Kasumi-1 (cell line): ENCODE data around the gene CELF5.

Source experiments
- DNase-seq, 2 experiments: peaks; one replicate each; lab custom pipeline; 2025; lab: John Stamatoyannopoulos, UW

CELF5 gene

DNA sequence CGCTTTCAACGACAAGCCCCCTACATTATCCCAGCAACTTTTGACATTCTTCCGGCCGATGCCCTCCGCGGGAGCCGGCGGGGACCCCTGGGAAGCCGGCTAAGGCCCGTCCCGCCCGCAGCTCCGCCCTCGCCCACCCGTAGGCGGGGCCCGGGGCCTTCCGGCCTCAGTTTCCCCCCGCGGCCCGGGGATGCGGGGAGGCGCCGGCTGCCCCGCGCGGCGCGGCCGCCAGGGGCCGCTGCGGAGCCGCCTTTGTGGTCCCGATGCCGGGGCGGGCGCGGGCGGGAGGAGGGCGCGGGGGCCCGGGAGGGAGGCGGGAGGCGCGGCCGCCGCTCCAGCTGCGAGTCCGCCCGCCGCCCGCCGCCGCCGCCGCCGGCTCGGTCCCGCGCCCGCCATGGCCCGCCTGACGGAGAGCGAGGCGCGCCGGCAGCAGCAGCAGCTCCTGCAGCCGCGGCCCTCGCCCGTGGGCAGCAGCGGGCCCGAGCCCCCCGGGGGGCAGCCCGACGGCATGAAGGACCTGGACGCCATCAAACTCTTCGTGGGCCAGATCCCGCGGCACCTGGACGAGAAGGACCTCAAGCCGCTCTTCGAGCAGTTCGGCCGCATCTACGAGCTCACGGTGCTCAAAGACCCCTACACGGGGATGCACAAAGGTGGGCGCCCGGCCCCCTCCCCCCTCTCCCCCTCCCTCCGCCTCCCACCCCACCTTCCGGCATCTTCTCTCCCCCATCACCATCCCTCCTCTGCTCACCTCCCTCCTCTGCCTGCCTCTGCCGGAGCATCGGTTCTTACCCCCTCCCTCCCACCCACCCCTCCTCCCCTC, at the start of gene CELF5:
Gene CELF5, plus strand, starts transcription at position 316 of the 823 bp plus-strand sequence. Its CDS starts 79 bp downstream, at position 395.
- no peak for DNase-seq

DNA sequence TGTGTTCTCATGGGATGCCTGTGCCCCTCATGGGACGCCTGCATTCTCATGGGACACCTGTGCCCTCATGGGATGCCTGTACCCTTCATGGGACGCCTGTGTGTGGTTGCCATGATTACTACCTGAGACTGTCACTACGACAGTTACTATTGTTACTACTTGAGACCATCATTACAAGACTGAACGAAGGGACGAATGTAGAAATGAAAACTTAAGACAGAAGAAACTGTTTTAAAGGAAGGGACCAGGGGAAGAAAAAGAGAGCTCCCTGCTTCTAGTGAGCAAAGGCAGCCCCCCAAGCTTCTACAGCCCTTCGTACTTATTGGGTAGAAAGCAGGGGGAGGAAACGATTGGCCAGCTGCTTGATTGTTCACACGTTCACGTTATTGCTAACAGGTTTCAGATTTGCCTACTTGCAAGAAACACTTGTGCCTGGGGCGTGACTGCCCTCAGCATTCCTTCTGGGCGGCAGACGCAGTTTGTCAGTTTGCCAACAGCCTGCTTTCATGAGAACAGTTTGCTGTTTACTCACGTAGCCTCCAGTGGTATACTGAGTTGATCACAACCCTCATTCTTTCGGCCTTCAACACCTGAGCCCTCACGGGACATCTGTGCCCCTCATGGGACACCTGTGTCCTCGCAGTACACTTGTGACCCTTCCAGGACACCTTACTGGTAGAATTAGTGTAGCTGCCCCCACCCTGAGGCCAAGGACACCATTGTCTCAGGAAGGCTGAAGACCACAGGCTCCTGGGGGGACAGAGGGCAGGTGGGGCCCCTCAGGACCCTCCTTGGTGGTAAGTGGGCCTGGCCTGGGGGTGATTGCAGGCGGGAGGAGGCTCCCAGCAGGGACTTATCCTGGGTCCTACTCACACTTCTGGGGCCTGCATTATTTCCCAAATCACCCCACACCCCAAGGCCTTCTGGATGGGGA, 48.4 kb upstream of the CELF5 start:
- no peak for DNase-seq

- no peak for DNase-seq
These were observed 47.6 kb upstream of the CELF5 start for GRCh38 chr19:3176715-3177501.

- DNase-seq, result peak; percentile 78 to 83
These were observed 46.0 kb upstream of the CELF5 start, which contains the start of gene S1PR4 for GRCh38 chr19:3178377-3178972. S1PR4 (plus strand) TSS chr19:3178769; CDS start chr19:3178793, 24 bp downstream.

GRCh38 chr19:3178973-3179738, 45.3 kb upstream of the CELF5 start:
- peak; percentile 23 to 43 for DNase-seq

- DNase-seq, result no peak
These were observed 44.6 kb upstream of the CELF5 start for GRCh38 chr19:3179739-3180293.

- DNase-seq, result no peak
These were observed 40.5 kb upstream of the CELF5 start for GRCh38 chr19:3183721-3184641.

GRCh38 chr19:3184847-3185460, 39.5 kb upstream of the CELF5 start:
- DNase-seq, result peak; percentile 89 to 93

DNA sequence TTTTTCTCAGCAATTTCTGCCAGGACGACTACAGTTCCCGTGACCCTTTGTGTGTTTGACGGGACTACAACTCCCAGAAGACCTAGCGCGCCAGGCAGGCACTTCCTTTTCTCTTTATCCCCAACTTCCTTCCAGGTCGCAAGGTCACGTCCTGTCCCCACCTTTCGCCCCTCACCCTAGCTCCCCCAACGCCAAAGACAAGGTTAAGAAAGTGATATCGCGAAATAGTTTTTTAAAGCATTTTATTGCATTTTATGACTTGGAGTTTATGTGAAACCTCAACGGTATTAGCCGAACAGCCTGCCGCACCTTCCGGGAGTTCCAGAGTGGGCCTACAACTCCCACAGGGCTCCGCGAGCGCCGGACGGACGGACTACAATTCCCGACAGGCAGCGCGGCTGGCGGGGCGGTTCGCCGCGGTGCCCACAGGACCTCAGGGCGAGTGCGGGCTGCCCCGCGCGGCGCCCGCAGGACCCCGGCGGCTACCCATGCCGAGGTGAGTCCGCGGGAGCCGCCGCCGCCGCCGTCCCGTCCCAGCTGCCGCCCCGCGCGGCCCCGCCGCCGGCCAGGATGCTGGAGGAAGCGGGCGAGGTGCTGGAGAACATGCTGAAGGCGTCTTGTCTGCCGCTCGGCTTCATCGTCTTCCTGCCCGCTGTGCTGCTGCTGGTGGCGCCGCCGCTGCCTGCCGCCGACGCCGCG, 38.9 kb upstream of the CELF5 start, which contains the start of gene NCLN:
Gene NCLN, plus strand, starts transcription at position 470 of the 699 bp plus-strand sequence. Its CDS starts 101 bp downstream, at position 571.
- peak; percentile 94 to 96 for DNase-seq

- no peak for DNase-seq
These were observed 38.2 kb upstream of the CELF5 start for GRCh38 chr19:3186160-3186688.

DNA sequence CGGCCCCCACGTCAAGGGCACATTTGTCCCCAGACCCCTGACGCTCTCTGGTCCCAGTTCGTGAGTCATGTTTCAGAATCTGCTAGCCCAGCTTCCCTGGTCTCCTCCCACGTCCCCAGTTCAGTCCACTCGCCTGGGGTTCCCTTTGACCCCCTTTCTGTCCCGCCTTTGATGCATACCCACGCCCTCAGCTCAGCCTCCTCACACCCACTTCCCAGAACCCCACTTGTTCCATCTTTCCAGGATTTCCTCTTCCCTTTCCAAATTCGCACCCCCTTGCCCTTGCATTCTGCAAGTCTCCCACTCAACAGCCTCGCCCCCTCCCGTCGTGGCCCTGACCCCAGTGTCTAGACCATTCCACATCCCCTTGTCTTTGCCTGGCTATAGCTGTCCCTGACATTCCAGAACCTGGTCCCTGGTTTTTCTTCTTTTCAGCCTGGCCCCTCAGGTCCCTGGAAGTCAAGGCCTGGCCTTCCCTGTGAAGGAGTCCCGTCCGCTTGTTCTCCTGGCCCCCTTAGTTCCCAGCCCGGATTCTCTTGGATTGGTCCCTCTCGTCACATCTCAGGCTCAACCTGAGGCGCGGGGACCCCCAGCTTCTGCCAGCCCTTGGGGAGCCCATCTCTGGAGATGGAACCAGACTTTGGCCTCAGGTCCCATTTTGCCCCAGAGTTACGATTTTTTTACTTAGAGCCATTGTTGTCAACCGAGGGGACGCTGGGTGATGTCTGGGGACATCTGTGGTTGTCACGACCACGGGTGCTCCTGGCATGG, 37.4 kb upstream of the CELF5 start:
- DNase-seq, result no peak

GRCh38 chr19:3187662-3188511, 36.6 kb upstream of the CELF5 start:
- DNase-seq, result no peak

DNA sequence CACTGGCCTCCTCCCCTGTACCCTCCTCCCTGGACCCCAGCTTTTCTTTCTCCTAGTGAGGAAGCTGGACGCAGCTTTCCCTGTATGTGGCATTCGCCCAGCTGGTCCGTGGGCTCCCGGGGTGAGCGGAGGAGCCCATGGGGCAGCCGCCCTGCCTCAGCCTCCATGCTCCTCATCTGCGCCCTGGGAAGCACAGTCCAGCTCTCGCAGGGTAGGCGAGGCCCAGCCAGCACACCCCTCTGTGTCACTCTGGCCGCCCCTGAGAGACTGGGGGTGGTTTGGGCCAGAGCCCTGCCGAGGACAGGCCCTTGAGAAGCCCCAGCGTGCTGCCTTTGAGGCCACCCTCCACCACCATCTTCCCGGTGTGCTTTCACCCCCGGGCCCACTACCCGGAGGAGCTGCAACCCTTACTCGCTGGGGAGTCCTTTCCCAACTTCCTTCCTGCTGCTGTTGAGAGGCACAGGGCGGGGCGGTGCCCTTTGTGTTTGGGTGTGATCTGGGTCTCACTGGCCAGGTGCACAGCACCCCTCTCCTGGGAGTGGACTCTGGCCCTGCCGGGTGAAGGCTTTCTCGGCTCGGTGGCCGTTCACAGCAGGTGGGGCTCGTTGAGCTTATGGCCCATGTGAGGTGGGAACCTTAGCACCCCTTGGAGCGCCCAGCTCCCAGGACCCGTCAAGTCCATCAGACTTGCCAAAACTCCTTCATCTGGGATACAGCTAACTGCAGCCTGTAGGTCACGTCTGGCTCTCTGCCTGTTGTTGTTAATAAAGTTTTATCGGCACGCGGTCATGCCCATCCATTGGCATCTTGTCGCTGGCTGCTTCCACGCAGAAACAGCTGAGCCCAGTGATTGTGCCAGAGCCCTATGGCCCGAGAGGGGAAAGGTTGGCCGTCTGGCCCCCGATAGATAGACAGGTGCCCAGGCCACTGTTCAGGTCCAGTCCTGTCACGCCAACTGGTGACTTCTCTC, 35.5 kb upstream of the CELF5 start:
- DNase-seq, result peak; percentile 41 to 54

GRCh38 chr19:3189702-3190469, 34.6 kb upstream of the CELF5 start:
- no peak for DNase-seq
